ENCODE results near the gene ATP6V1C2. TPM values are rescaled to one million over a fixed set of nuclear protein-coding genes. Genes with fewer than 3 reads are reported as not detected.
A peak's percentile ranks its signal among the peaks of the same experiment; 100 is the strongest.
"Not testable (repeated sequence)": the region's sequence is repeated elsewhere in the genome, so short reads cannot be mapped to it uniquely, and the experiment has no call there.

ATP6V1C2 gene
- total and polyA plus RNA-seq, 11 donors: 0.32 to 2.1 (median 0.48) TPM; not detected in 1

DNA sequence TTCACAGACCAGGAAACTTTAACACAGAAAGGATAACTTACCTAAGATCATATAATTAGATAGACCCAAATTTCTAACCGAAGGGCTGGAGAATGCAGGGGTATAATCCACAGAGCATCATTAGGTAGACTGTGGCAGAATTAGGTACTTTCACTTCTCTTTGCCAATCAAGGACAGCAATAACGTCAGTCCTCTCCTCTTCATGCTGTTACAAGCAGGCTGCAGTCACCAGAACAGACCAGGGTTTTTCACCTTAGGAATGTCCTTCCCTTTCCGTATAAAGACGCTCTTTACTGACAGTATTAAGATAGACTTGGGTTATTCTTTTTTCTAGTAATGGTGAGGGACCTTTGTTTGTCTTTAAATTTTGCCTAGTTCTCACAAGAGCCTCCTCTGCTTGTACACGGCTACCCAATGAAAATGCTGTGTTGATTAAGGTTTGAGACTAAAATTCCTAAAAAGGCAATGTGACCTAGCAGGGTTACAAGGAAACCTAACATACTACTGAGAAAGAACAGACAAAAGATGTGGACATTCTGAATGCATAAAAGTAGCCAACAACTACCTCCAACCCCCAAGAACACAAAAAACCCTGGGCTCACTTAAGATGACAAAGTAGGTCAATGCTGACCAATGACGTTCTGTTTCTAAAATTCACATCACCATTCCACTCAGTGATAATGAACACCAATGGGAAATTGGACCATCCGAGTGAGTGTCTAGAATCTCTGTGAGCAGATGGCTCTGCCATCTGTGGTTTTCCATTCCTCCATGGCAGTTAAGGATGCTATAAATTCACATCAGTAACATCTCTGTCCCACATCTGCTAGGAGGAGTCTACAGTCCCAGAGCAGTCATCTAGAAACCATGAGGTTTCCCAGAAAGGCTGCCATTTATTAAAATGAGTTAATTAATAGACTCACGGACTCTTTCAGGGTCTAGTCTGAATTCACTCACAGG, 89.1 kb downstream of the ATP6V1C2 start:
- Histone ChIP-seq H3K4me3 (peak overlapping the region in 9 of 12 donors; percentile 79 to 96 (median 91)), H3K4me1 (peaks cover 0 to 60% (median 34%) of the 10 kb centered on the region in 12 donors), H3K9me3 (no peaks in the 10 kb centered on the region), H3K27me3 (no peaks in the 10 kb centered on the region), H3K36me3 (peaks cover 0 to 14% (median 0%) of the 10 kb centered on the region in 9 donors), H3K27ac (peak overlapping the region in 7 of 12 donors; percentile 4 to 95 (median 31))
- intact Hi-C loops (cut with DNase I): loop anchor here in 2 of 10 donors (10.0 kb wide), 2 partner anchors 96 to 654 kb away; partner anchors contain the start of gene E2F6 (in 2 of the 2)
- ATAC-seq (no peak), DNase-seq (no peak)
- TF ChIP-seq, protein P1, sequence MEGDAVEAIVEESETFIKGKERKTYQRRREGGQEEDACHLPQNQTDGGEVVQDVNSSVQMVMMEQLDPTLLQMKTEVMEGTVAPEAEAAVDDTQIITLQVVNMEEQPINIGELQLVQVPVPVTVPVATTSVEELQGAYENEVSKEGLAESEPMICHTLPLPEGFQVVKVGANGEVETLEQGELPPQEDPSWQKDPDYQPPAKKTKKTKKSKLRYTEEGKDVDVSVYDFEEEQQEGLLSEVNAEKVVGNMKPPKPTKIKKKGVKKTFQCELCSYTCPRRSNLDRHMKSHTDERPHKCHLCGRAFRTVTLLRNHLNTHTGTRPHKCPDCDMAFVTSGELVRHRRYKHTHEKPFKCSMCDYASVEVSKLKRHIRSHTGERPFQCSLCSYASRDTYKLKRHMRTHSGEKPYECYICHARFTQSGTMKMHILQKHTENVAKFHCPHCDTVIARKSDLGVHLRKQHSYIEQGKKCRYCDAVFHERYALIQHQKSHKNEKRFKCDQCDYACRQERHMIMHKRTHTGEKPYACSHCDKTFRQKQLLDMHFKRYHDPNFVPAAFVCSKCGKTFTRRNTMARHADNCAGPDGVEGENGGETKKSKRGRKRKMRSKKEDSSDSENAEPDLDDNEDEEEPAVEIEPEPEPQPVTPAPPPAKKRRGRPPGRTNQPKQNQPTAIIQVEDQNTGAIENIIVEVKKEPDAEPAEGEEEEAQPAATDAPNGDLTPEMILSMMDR (IDR thresholded peaks at IDR 0.05): no peak
- TF ChIP-seq POLR2A (IDR thresholded peaks at IDR 0.05): no peak
- 34 to 38% (median 38%) methylated on average over 8 of the region's 8 CpGs for WGBS, 4 donors

- no peaks in the 10 kb centered on the region for H3K9me3 ChIP-seq
- H3K4me3 ChIP-seq: peak overlapping the region; percentile 76 to 96 (median 92)
- peaks cover 0 to 59% (median 34%) of the 10 kb centered on the region in 12 donors for H3K4me1 ChIP-seq
- intact Hi-C loops (cut with DNase I): loop anchor here in 2 of 10 donors (10.0 kb wide), 2 partner anchors 97 to 653 kb away; partner anchors contain the start of gene E2F6 (in 2 of the 2)
- ATAC-seq (no peak), DNase-seq (no peak)
- 9 to 18% (median 12%) methylated on average over 13 to 14 of the region's 14 CpGs for whole genome bisulfite sequencing, 4 donors
- peaks cover 0 to 14% (median 0%) of the 10 kb centered on the region in 9 donors for H3K36me3 ChIP-seq
- H3K27ac ChIP-seq: peak overlapping the region in 11 of 12 donors; percentile 1 to 95 (median 93)
- no peak for TF ChIP-seq POLR2A (IDR thresholded peaks at IDR 0.05)
- TF ChIP-seq, protein P1 (IDR thresholded peaks at IDR 0.05): no peak
- H3K27me3 ChIP-seq: no peaks in the 10 kb centered on the region
These were observed 90.1 kb downstream of the ATP6V1C2 start for GRCh38 chr2:10811517-10811916.

GRCh38 chr2:10812362-10813162, 91.1 kb downstream of the ATP6V1C2 start, which contains the start of gene PDIA6:
TSS of gene PDIA6 (minus strand) at chr2:10812785. CDS start at chr2:10812696, 89 bp downstream.
- peak in 1 of 2 donors; percentile 84 for TF ChIP-seq POLR2A (IDR thresholded peaks at IDR 0.05)
- TF ChIP-seq, protein P1 (IDR thresholded peaks at IDR 0.05): peak in 4 of 12 donors; percentile 11 to 28 (median 20)
- Histone ChIP-seq H3K27ac (peak within 1 kb of the TSS; percentile 74 to 95 (median 92)), H3K4me1 (peaks cover 0 to 48% (median 30%) of the 10 kb centered on the region in 12 donors), H3K4me3 (peak within 1 kb of the TSS; percentile 76 to 96 (median 92)), H3K9me3 (no peaks in the 10 kb centered on the region), H3K27me3 (no peaks in the 10 kb centered on the region), H3K36me3 (peaks cover 0 to 8% (median 0%) of the 10 kb centered on the region in 9 donors)
- ATAC-seq (peak; percentile 93 to 99 (median 98)), DNase-seq (peak; percentile 98 to 99 (median 98))
- 0 to 1% (median 1%) methylated on average over 23 to 98 of the region's 98 CpGs; no CpG with 5 or more reads in 1 of the 4 donors for WGBS, 4 donors
- intact Hi-C loops (cut with DNase I): loop anchor here in 2 of 10 donors (10.0 kb wide), 2 partner anchors 98 to 652 kb away; partner anchors contain the start of gene E2F6 (in 2 of the 2)

GRCh38 chr2:10813163-10814138, 92.0 kb downstream of the ATP6V1C2 start:
- 55 to 60% (median 58%) methylated on average over 36 to 37 of the region's 37 CpGs for WGBS, 4 donors
- not testable (repeated sequence) for ATAC-seq, H3K27me3 ChIP-seq, DNase-seq, H3K36me3 ChIP-seq, H3K9me3 ChIP-seq
- intact Hi-C loops (cut with DNase I): loop anchor here in 2 of 10 donors (10.0 kb wide), 2 partner anchors 99 to 651 kb away; partner anchors contain the start of gene E2F6 (in 2 of the 2)
- Histone ChIP-seq H3K4me3 (peak overlapping the region; percentile 25 to 96 (median 92)), H3K27ac (peak overlapping the region in 11 of 12 donors; percentile 59 to 95 (median 93)), H3K4me1 (peaks cover 0 to 40% (median 27%) of the 10 kb centered on the region in 12 donors)

Data from heart left ventricle (tissue), 16 donors.